ENCODE results near the gene SLC4A5.
"Not testable (repeated sequence)": the region's sequence is repeated elsewhere in the genome, so short reads cannot be mapped to it uniquely, and the experiment has no call there.

SLC4A5 gene

DNA sequence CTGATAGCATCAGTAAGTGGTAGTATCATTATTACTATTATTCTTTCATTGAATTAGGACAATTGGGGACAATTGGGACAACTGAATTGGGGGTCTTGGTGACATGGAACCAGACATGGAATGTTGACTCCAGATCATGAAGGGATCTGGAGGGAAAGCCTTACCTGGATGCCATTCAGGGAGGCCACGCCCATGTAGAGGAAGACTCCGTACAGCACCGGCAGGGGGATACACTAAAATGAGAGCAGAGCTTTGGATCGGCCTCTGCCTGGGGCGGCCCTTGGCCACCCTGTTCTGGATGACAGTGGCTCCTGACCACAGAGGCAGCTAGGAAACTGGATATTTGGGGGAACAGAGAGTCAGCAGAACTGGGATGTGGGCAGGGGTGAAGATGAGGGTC, 115.6 kb downstream of the SLC4A5 start:
- H3K36me3 Mint-ChIP-seq (ENCODE audit: insufficient read depth) = peaks cover 4% of the 10 kb centered on the region
- no peak for DNase-seq (ENCODE audit: low spot score in 2 of 2)
- no peak overlapping the region for H3K27ac Mint-ChIP-seq (ENCODE audit: low read depth)
- H3K27me3 Mint-ChIP-seq = no peaks in the 10 kb centered on the region
- no peaks in the 10 kb centered on the region for H3K9me3 Mint-ChIP-seq
- no peaks in the 10 kb centered on the region for H3K4me1 Mint-ChIP-seq
- no peak overlapping the region for H3K4me3 Mint-ChIP-seq
- no peak for ATAC-seq (replicated peaks; ENCODE audit: extremely low read depth, poor library complexity, severe bottlenecking)

DNA sequence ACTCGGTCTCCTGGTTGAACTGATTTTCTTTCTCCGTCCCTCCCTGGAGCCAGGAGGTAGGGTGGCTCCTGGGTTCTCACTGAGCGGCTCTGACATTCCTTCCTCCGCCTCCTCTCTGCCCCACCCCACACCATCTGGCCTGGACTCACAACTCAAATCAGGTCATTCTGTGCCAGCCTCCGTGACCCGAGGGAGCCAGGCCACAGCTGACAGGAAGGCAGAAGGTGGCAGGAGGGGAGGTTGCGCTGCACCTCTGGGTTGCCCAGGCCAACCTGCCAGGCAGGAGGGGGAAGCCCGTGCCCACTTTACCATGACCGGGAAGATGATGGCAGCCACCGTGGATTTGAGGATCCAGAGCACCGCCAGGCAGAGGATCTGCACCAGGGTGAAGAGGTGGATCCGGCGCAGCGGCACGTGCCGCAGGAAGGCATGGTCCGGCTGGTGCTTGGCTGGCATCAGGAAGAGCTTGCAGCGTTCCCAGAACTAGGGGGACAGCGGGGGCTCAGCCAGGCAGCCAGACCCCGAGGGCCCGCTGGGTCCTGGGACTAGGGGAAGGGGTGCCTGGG, 116.5 kb downstream of the SLC4A5 start:
- no peaks in the 10 kb centered on the region for H3K27me3 Mint-ChIP-seq
- no peak for ATAC-seq (replicated peaks; ENCODE audit: extremely low read depth, poor library complexity, severe bottlenecking)
- peaks cover 4% of the 10 kb centered on the region for H3K36me3 Mint-ChIP-seq (ENCODE audit: insufficient read depth)

GRCh38 chr2:74225698-74226459, 117.3 kb downstream of the SLC4A5 start:
- Mint-ChIP-seq H3K36me3 (ENCODE audit: insufficient read depth) (peaks cover 4% of the 10 kb centered on the region), H3K27ac (ENCODE audit: low read depth) (no peak overlapping the region), H3K4me3 (no peak overlapping the region), H3K27me3 (no peaks in the 10 kb centered on the region), H3K9me3 (no peaks in the 10 kb centered on the region), H3K4me1 (no peaks in the 10 kb centered on the region)
- ATAC-seq (replicated peaks; ENCODE audit: extremely low read depth, poor library complexity, severe bottlenecking) (no peak), DNase-seq (ENCODE audit: low spot score in 2 of 2) (no peak)

More for the DNA sequence above, 116.5 kb downstream of the SLC4A5 start:
- no peak overlapping the region for H3K27ac Mint-ChIP-seq (ENCODE audit: low read depth)
- no peaks in the 10 kb centered on the region for H3K9me3 Mint-ChIP-seq
- DNase-seq (ENCODE audit: low spot score in 2 of 2) = no peak
- H3K4me3 Mint-ChIP-seq = no peak overlapping the region
- H3K4me1 Mint-ChIP-seq = no peaks in the 10 kb centered on the region

DNA sequence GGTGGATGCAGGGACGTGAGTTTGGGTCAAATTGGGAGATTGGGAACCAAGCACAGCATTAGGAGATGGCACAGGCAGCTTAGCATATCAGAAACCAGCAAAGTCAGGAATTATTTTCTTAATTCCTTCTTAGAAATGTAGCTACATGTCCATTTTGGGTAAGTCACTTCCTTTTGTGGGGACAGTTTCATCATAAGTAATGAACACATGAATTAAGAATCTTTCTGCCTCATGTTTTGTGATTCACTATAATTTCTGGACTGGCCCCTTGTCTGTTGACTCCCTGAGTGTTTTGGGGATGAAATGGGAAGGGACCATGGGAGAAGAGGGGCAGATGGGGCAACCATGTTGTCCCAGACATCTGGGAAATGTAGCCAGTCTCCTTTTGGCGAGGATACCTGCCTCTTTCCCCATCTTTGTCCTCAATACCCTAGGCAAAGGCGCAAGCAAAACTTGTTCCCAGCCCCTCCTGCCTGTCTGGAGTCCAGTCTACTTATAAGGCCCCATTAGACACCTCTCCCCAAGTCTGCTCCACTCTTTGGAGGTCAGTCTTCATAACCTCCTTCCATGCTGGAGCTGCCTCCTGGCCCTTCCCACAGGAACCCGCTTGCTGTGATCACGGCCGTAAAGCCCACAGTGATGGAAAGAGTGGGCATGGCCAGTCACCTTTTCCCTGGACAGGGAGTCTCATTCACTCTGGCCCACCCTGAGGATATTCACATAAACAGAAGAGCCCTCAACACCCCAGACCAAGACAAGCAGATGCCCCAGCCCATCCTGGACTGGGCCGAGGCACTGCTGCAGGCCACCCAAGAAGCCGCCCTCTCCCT, 119.1 kb downstream of the SLC4A5 start:
- Mint-ChIP-seq H3K27me3 (no peaks in the 10 kb centered on the region), H3K27ac (ENCODE audit: low read depth) (peak overlapping the region; percentile 6), H3K9me3 (no peaks in the 10 kb centered on the region), H3K4me3 (no peak overlapping the region), H3K36me3 (ENCODE audit: insufficient read depth) (peaks cover 3% of the 10 kb centered on the region), H3K4me1 (no peaks in the 10 kb centered on the region)
- ATAC-seq (replicated peaks; ENCODE audit: extremely low read depth, poor library complexity, severe bottlenecking) (no peak), DNase-seq (ENCODE audit: low spot score in 2 of 2) (no peak)

DNA sequence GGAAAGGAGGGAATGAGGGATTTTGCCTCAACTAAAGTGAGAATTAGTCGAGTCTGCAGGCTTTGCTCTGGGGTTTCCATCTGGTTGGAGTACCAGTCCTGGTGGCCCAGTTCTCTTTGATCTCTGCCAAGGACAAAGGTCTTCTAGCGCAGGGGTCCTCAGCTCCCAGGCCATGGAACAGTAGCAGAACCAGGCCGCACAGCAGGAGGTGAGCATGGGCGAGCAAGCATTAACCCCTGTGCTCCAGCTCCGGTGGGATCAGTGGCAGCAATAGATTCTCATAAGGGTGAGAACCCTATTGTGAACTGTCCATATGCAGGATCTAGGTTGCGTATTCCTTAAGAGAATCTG, 120.9 kb downstream of the SLC4A5 start:
- Mint-ChIP-seq H3K36me3 (ENCODE audit: insufficient read depth) (peaks cover 5% of the 10 kb centered on the region), H3K27ac (ENCODE audit: low read depth) (no peak overlapping the region), H3K9me3 (no peaks in the 10 kb centered on the region), H3K4me3 (no peak overlapping the region), H3K4me1 (no peaks in the 10 kb centered on the region), H3K27me3 (no peaks in the 10 kb centered on the region)
- DNase-seq (ENCODE audit: low spot score in 2 of 2) (no peak), ATAC-seq (replicated peaks; ENCODE audit: extremely low read depth, poor library complexity, severe bottlenecking) (no peak)

- Mint-ChIP-seq H3K27ac (ENCODE audit: low read depth) (no peak overlapping the region), H3K36me3 (ENCODE audit: insufficient read depth) (peaks cover 8% of the 10 kb centered on the region), H3K9me3 (no peaks in the 10 kb centered on the region), H3K4me3 (no peak overlapping the region), H3K27me3 (no peaks in the 10 kb centered on the region), H3K4me1 (no peaks in the 10 kb centered on the region)
- DNase-seq (ENCODE audit: low spot score in 2 of 2) = no peak
- no peak for ATAC-seq (replicated peaks; ENCODE audit: extremely low read depth, poor library complexity, severe bottlenecking)
These were observed 121.5 kb downstream of the SLC4A5 start for GRCh38 chr2:74221604-74222299.

DNA sequence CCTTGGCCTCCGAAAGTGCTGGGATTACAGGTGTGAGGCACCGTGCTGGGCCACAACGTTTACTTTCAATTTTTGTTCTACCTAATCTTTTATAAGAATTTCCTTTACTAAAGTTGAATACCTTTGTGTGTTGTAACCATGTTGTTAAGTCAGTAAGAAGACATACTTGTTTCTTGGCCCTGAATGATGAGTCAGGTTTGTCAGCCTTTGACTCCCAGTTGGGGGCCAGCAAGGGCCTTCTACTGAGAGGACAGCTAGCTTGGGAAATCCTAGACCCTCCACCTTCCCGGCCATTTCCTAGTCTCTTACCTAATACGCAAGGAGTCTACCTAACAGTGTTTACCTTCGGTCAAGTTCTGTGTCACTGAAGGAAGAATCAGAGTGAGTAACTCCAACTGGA, 122.1 kb downstream of the SLC4A5 start:
- Mint-ChIP-seq H3K9me3 (no peaks in the 10 kb centered on the region), H3K27me3 (no peaks in the 10 kb centered on the region), H3K4me1 (no peaks in the 10 kb centered on the region), H3K36me3 (ENCODE audit: insufficient read depth) (peaks cover 11% of the 10 kb centered on the region), H3K27ac (ENCODE audit: low read depth) (no peak overlapping the region), H3K4me3 (no peak overlapping the region)
- DNase-seq (ENCODE audit: low spot score in 2 of 2) (no peak), ATAC-seq (replicated peaks; ENCODE audit: extremely low read depth, poor library complexity, severe bottlenecking) (no peak)

GRCh38 chr2:74219846-74220486, 123.2 kb downstream of the SLC4A5 start:
- H3K27me3 Mint-ChIP-seq = no peaks in the 10 kb centered on the region
- H3K4me3 Mint-ChIP-seq = no peak overlapping the region
- ATAC-seq (replicated peaks; ENCODE audit: extremely low read depth, poor library complexity, severe bottlenecking) (no peak), DNase-seq (ENCODE audit: low spot score in 2 of 2) (no peak)
- H3K9me3 Mint-ChIP-seq = no peaks in the 10 kb centered on the region
- H3K4me1 Mint-ChIP-seq = no peaks in the 10 kb centered on the region
- H3K27ac Mint-ChIP-seq (ENCODE audit: low read depth) = no peak overlapping the region
- peaks cover 20% of the 10 kb centered on the region for H3K36me3 Mint-ChIP-seq (ENCODE audit: insufficient read depth)

DNA sequence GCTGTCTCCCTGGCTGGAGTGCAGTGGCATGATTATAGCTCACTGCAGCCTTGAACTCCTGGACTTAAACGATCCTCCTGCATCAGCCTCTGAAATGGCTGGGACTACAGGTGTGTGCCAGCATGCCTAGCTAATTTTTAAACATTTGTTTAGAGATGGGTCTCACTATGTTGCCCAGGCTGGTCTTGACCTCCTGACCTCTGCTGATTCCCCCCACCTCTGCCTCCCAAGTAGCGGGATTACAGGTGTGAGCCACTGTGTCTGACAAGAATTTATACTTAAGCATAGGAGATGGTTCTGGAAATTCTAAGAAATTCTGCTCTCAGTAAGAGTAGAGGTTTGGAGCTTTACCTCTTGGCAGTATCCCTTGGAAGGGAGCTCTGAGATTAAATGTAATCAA, 126.6 kb downstream of the SLC4A5 start:
- Mint-ChIP-seq H3K36me3 (ENCODE audit: insufficient read depth) (peaks cover 38% of the 10 kb centered on the region), H3K9me3 (no peaks in the 10 kb centered on the region), H3K4me1 (no peaks in the 10 kb centered on the region), H3K4me3 (no peak overlapping the region), H3K27ac (ENCODE audit: low read depth) (no peak overlapping the region), H3K27me3 (no peaks in the 10 kb centered on the region)
- ATAC-seq (replicated peaks; ENCODE audit: extremely low read depth, poor library complexity, severe bottlenecking) = no peak
- DNase-seq (ENCODE audit: low spot score in 2 of 2) = no peak

DNA sequence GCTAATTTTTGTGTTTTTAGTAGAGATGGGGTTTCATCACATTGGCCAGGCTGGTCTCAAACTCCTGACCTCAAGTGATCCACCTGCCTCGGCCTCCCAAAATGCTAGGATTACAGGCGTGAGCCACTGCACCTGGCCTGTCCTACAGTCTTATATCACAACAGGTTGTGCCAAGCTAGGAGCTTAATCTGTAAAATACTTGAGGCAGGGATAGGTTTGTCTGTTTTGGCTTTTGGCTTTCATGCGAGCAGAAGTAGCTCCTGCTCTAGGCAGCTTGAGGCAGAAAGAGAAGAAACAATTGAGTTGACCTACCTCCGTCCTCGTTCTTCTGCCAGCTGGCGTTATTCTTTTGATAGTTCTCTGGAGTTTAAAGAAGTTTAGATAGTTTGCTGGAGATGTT, 127.4 kb downstream of the SLC4A5 start:
- ATAC-seq (replicated peaks; ENCODE audit: extremely low read depth, poor library complexity, severe bottlenecking); H3K27me3 Mint-ChIP-seq; H3K9me3 Mint-ChIP-seq; H3K27ac Mint-ChIP-seq (ENCODE audit: low read depth); DNase-seq (ENCODE audit: low spot score in 2 of 2); H3K4me1 Mint-ChIP-seq; H3K4me3 Mint-ChIP-seq: not testable (repeated sequence)
- peaks cover 42% of the 10 kb centered on the region for H3K36me3 Mint-ChIP-seq (ENCODE audit: insufficient read depth)

- no peak overlapping the region for H3K4me3 Mint-ChIP-seq
- peaks cover 4% of the 10 kb centered on the region for H3K4me1 Mint-ChIP-seq
- H3K9me3 Mint-ChIP-seq = no peaks in the 10 kb centered on the region
- DNase-seq (ENCODE audit: low spot score in 2 of 2) (no peak), ATAC-seq (replicated peaks; ENCODE audit: extremely low read depth, poor library complexity, severe bottlenecking) (no peak)
- H3K27ac Mint-ChIP-seq (ENCODE audit: low read depth) = no peak overlapping the region
- no peaks in the 10 kb centered on the region for H3K27me3 Mint-ChIP-seq
- peaks cover 52% of the 10 kb centered on the region for H3K36me3 Mint-ChIP-seq (ENCODE audit: insufficient read depth)
These were observed 130.4 kb downstream of the SLC4A5 start for GRCh38 chr2:74212702-74213410.
